KMS-11 (cell line): ENCODE measurements around the gene FDXACB1.

Experiments
- H2AFZ ChIP-seq: fragments of 200-600 bp; sonication (generic); 2 replicates; pipeline ENCODE4 v1.6.1; 2016; ENCODE audit warnings: antibody characterized with exemption, mixed run types, low read depth
- H3K27ac ChIP-seq: fragments of 200-600 bp; sonication (generic); 2 replicates; pipeline ENCODE4 v1.6.1; 2016; ENCODE audit warnings: mild to moderate bottlenecking, mixed run types
- H3K27me3 ChIP-seq: fragments of 200-600 bp; sonication (generic); 2 replicates; pipeline ENCODE4 v1.6.1; 2017; ENCODE audit warnings: mild to moderate bottlenecking, low read depth, mixed run types, moderate library complexity; ENCODE audit not compliant: insufficient read depth
- H3K36me3 ChIP-seq: fragments of 200-600 bp; sonication (generic); 2 replicates; pipeline ENCODE4 v1.6.1; 2017; ENCODE audit warnings: mild to moderate bottlenecking, mixed run types; ENCODE audit not compliant: insufficient read depth
- H3K4me1 ChIP-seq: fragments of 200-600 bp; sonication (generic); 2 replicates; pipeline ENCODE4 v1.6.1; 2016; ENCODE audit warnings: mild to moderate bottlenecking, low read depth, mixed run types; ENCODE audit not compliant: poor library complexity, severe bottlenecking
- H3K4me2 ChIP-seq: fragments of 200-600 bp; sonication (generic); 2 replicates; pipeline ENCODE4 v1.7.0; 2016; ENCODE audit warnings: mild to moderate bottlenecking, mixed run types
- H3K4me3 ChIP-seq: fragments of 200-600 bp; sonication (generic); IDR thresholded peaks from 2 replicates; pipeline ENCODE4 v1.6.1; 2017; ENCODE audit warnings: low read depth, low read length, mixed read lengths; ENCODE audit not compliant: insufficient read depth
- H3K79me2 ChIP-seq: fragments of 200-600 bp; sonication (generic); 2 replicates; pipeline ENCODE4 v1.6.1; 2016; ENCODE audit warnings: low read depth, mixed run types; ENCODE audit not compliant: insufficient read depth
- H3K9ac ChIP-seq: fragments of 200-600 bp; sonication (generic); 2 replicates; pipeline ENCODE4 v1.6.1; 2016; ENCODE audit warnings: mild to moderate bottlenecking, mixed run types
- H4K20me1 ChIP-seq: fragments of 200-600 bp; sonication (generic); 2 replicates; pipeline ENCODE4 v1.6.1; 2016; ENCODE audit warnings: mild to moderate bottlenecking, mixed run types; ENCODE audit not compliant: insufficient read depth
- TF ChIP-seq, protein P1 (sequence below): fragments of 200-600 bp; sonication (generic); conservative IDR thresholded peaks from 2 replicates; pipeline ENCODE4 v1.6.1; 2017; ENCODE audit warnings: low read depth, mild to moderate bottlenecking, antibody characterized with exemption, low read length, moderate library complexity, mixed read lengths

The FDXACB1 gene

DNA sequence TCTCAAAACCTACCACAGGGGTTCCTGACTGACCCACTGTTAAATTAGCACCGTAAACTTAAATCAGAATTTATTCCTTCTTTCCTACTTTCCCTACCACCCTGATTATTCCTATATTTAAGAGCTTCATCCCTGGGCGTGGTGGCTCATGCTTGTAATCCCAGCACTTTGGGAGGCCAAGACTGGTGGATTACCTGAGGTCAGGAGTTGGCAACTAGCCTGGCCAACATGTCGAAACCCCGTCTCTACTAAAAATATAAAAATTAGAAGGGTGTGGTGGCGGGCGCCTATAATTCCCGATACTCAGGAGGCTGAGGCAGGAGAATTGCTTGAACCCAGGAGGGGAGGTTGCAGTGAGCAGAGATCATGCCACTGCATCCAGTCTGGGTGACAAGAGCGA is 27.9 kb downstream of the FDXACB1 start:
- TF ChIP-seq, protein P1, sequence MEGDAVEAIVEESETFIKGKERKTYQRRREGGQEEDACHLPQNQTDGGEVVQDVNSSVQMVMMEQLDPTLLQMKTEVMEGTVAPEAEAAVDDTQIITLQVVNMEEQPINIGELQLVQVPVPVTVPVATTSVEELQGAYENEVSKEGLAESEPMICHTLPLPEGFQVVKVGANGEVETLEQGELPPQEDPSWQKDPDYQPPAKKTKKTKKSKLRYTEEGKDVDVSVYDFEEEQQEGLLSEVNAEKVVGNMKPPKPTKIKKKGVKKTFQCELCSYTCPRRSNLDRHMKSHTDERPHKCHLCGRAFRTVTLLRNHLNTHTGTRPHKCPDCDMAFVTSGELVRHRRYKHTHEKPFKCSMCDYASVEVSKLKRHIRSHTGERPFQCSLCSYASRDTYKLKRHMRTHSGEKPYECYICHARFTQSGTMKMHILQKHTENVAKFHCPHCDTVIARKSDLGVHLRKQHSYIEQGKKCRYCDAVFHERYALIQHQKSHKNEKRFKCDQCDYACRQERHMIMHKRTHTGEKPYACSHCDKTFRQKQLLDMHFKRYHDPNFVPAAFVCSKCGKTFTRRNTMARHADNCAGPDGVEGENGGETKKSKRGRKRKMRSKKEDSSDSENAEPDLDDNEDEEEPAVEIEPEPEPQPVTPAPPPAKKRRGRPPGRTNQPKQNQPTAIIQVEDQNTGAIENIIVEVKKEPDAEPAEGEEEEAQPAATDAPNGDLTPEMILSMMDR = no peak
- no peaks in the 10 kb centered on the region for H3K27me3 ChIP-seq
- H3K4me2 ChIP-seq = no peak overlapping the region
- H3K9ac ChIP-seq = no peak overlapping the region
- H3K36me3 ChIP-seq = no peaks in the 10 kb centered on the region
- H3K4me3 ChIP-seq = no peak overlapping the region
- H4K20me1 ChIP-seq = no peaks in the 10 kb centered on the region
- H3K79me2 ChIP-seq = no peaks in the 10 kb centered on the region
- H3K4me1 ChIP-seq = no peaks in the 10 kb centered on the region
- H3K27ac ChIP-seq = no peak overlapping the region
- H2AFZ ChIP-seq = no peak overlapping the region

DNA sequence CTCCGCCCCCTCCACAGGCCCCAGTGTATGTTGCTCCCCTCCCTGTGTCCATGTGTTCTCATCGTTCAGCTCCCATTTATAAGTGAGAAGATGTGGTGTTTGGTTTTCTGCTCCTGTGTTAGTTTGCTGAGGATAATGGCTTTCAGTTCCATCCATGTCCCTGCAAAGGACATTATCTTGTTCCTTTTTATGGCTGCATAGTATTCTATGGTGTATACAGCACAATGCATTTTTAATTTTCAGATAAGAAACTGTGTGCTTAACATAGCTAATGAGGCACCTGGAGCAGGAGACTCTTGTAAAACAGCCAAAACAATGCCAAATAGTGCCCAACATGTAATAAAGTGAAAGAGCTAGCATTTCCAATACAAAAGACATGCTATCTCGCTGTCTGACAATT is 29.3 kb downstream of the FDXACB1 start:
- H3K4me2 ChIP-seq = no peak overlapping the region
- H4K20me1 ChIP-seq = no peaks in the 10 kb centered on the region
- H3K9ac ChIP-seq = no peak overlapping the region
- H3K27me3 ChIP-seq = no peaks in the 10 kb centered on the region
- no peaks in the 10 kb centered on the region for H3K4me1 ChIP-seq
- H3K36me3 ChIP-seq = no peaks in the 10 kb centered on the region
- H2AFZ ChIP-seq = no peak overlapping the region
- H3K79me2 ChIP-seq = no peaks in the 10 kb centered on the region
- TF ChIP-seq, protein P1 = no peak
- no peak overlapping the region for H3K4me3 ChIP-seq
- H3K27ac ChIP-seq = no peak overlapping the region

DNA sequence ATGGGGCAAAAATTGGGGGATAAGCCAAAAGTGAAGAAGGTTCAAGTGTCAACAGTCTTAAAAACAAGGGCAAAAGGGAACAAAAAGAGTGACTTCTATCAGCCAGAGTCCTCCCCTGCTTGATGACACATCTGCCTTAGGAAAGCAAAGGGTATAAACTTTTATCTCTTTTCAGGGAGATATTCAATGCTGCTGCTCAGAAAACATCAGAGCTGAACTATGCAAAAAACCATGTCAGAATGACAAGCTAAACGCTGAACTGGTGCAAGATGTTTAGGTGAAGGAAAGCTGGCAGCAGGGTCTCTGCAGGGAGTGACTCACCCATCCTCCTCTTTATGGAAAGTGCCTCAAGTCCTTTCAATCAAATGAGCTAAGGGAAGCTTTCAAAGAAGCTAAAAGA is 32.3 kb downstream of the FDXACB1 start:
- H3K4me3 ChIP-seq = no peak overlapping the region
- no peaks in the 10 kb centered on the region for H4K20me1 ChIP-seq
- TF ChIP-seq, protein P1 = no peak
- H3K4me2 ChIP-seq = no peak overlapping the region
- no peak overlapping the region for H2AFZ ChIP-seq
- H3K9ac ChIP-seq = no peak overlapping the region
- no peaks in the 10 kb centered on the region for H3K36me3 ChIP-seq
- no peaks in the 10 kb centered on the region for H3K27me3 ChIP-seq
- peaks cover 6% of the 10 kb centered on the region for H3K4me1 ChIP-seq
- no peaks in the 10 kb centered on the region for H3K79me2 ChIP-seq
- H3K27ac ChIP-seq = no peak overlapping the region

DNA sequence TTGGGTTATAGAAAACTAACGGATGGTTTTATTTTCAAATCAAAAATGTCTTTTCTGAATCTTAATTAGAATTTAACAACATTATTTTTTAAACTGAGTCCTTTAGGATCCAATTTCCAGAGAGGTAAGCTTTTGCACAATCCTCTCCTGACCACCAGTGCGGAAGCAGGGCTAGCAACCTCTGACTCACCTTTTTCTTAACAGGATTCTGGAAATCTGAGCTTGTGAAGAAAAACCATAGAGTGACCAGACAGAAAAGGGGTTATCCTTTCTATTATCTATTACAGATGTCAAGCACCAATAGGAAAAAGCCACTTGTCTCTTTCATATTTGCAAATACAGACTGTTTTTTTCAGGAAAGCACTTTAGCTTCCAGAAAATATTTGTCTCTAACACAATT is 32.9 kb downstream of the FDXACB1 start:
- H4K20me1 ChIP-seq = no peaks in the 10 kb centered on the region
- H3K9ac ChIP-seq = no peak overlapping the region
- no peaks in the 10 kb centered on the region for H3K36me3 ChIP-seq
- no peak overlapping the region for H3K27ac ChIP-seq
- H3K4me2 ChIP-seq = no peak overlapping the region
- peaks cover 10% of the 10 kb centered on the region for H3K4me1 ChIP-seq
- TF ChIP-seq, protein P1 = no peak
- H3K4me3 ChIP-seq = no peak overlapping the region
- no peak overlapping the region for H2AFZ ChIP-seq
- H3K27me3 ChIP-seq = no peaks in the 10 kb centered on the region
- no peaks in the 10 kb centered on the region for H3K79me2 ChIP-seq
